ENCODE data around the gene SKAP1.

Gene SKAP1

DNA sequence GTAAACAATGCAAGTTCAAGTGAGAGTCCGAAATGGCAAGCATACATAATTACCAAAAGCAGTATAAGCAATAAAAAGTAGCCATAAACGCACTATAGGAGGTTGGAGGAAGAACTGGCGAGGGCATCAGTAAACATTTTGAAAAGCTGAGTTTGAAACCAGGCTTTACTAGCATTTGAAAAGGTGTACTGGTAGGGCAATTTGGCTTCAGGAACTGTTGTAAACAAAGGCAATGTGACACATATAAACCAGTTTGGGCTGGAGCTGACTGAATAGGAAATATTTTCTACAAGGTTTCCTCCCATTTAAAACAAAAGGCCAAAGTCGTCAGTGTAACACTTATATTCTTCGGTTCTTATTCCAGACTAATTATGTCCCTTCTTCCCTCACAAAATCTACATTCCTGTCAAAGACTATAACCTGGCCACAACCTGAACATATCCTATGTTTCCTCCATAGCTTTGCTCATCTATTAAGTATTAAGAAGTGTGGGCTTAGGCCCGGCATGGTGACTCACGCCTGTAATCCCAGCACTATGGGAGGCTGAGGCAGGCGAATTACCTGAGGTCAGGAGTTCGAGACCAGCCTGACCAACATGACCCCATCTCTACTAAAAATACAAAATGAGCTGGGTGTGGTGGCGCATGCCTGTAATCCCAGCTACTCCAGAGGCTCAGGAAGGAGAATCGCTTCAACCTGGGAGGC is 336.5 kb downstream of the SKAP1 start:
- DNase-seq: no peak

DNA sequence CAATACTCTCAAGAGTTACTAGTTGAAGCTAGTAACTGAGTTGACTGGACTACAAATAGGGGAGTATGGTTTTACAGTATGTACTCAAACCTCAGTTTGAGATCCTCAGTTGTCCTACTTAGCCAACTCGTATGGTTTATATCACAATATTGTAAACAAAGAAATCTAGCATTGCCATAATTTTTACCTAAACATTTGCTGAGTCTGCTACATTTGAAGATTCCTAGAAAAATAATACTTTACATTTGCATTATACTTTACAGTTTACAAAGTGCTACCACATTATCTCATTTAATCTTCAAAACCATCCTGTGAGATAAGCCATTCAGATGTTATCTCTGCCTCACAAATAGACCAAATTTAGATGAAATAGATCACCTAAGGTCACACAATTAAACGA is 345.1 kb downstream of the SKAP1 start:
- no peak for DNase-seq

Measured in NCI-H2107 (cell line).